HAP-1 (cell line): ENCODE measurements around the gene NUDCD2.
"Not testable (repeated sequence)": the region's sequence is repeated elsewhere in the genome, so short reads cannot be mapped to it uniquely, and the experiment has no call there.

ENCODE experiments used
- DNase-seq, 2 experiments: peaks; one replicate each; pipeline ENCODE4 v3.0.0-alpha.2; 2016 to 2020; ENCODE audit warnings: low spot score in 2 of 2
- H3K27me3 ChIP-seq: fragments of 250-450 bp; sonication (Bioruptor Pico); 2 replicates; pipeline ENCODE4 v1.5.1; 2020; ENCODE audit warnings: low read depth, mild to moderate bottlenecking, moderate library complexity
- H3K36me3 ChIP-seq: fragments of 250-450 bp; sonication (Bioruptor Pico); replicated peaks from 2 replicates; pipeline ENCODE4 v1.5.1; 2020; ENCODE audit warnings: mild to moderate bottlenecking
- H3K4me1 ChIP-seq: fragments of 250-450 bp; sonication (Bioruptor Pico); 2 replicates; pipeline ENCODE4 v1.5.1; 2020; ENCODE audit warnings: mild to moderate bottlenecking
- H3K4me3 ChIP-seq: fragments of 250-450 bp; sonication (Bioruptor Pico); 2 replicates; pipeline ENCODE4 v1.5.1; 2020; ENCODE audit warnings: mild to moderate bottlenecking, moderate library complexity
- H3K9me3 ChIP-seq: fragments of 250-450 bp; sonication (Bioruptor Pico); 2 replicates; pipeline ENCODE4 v1.5.1; 2020; ENCODE audit warnings: mild to moderate bottlenecking, moderate library complexity
- in situ Hi-C: fragments of 300-500 bp; cut with MboI; formaldehyde crosslinking; loops from 3 replicates; pipeline ENCODE4 v1.14.3; 2020; ENCODE audit warnings: low sequenced_read_pairs, inconsistent platforms, mixed read lengths

NUDCD2 gene

DNA sequence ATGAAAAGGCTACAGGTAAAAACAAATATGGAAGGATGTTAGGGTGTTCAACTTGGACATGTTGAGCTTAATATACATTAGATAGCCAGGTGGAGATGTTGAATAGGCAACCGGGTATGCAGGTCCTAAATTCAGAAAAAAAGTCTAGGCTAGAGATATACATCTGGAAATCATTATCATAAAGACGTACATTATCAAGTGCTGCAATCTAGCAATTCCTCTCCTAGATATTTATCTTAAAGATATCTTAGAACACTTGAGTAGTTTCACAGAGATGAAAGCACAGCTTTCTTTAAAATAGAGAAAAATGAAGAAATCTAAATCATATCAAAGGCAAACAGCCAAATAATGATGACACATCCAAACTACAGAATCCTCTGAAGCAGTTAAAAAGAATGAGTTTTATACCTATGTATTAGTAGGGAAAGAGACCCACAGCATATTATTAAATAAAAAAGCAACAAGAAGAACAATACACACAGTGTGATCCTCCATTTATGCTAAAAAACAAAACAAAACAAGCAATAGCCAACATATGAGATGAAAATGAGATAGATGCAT lies 3.8 kb downstream of the NUDCD2 start:
- Histone ChIP-seq H3K4me1 (peaks cover 18% of the 10 kb centered on the region), H3K4me3 (no peak overlapping the region), H3K36me3 (peaks cover 40% of the 10 kb centered on the region), H3K27me3 (no peaks in the 10 kb centered on the region), H3K9me3 (no peaks in the 10 kb centered on the region)
- DNase-seq, result no peak
- in situ Hi-C loops, result no loop called here

DNA sequence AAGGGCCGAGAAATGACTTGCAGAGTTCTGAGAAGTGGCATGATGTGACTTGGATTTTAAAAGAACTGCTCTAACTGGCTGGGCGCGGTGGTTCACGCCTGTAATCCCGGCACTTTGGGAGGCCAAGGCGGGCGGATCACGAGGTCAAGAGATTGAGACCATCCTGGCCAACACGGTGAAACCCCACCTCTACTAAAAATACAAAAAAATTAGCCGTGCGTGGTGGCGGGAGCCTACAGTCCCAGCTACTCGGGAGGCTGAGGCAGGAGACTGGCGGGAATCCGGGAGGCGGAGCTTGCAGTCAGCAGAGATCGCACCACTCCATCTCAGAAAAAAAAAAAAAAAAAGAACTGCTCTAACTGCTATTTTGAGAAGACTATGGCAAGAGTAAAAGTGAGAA lies 4.5 kb downstream of the NUDCD2 start:
- H3K9me3 ChIP-seq, H3K27me3 ChIP-seq, H3K4me3 ChIP-seq, in situ Hi-C loops, DNase-seq: not testable (repeated sequence)
- Histone ChIP-seq H3K36me3 (peaks cover 40% of the 10 kb centered on the region), H3K4me1 (peaks cover 18% of the 10 kb centered on the region)

DNA sequence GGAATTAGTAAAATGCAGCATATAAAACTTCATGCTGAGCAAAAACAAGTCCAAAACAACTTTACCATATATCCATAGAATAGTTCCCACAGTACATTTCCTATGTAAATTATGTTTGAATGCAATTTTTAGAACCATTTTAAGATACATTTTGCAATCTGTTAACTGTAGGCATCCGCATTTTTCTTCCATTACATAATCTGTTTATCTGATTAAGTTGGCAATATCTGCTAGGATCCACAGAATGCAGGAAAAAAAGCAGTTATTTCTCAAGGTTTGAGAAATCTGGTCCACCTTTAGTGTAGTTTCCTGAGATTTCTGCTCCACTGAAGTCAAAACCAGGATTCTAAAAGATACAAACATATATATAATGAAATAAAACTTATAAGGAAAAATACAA lies 6.2 kb downstream of the NUDCD2 start:
- DNase-seq, result no peak
- no peak overlapping the region for H3K4me3 ChIP-seq
- H3K4me1 ChIP-seq, result peaks cover 18% of the 10 kb centered on the region
- in situ Hi-C loops, result no loop called here
- H3K27me3 ChIP-seq, result no peaks in the 10 kb centered on the region
- H3K9me3 ChIP-seq, result no peaks in the 10 kb centered on the region; the same call in 1 of the 2 replicates
- H3K36me3 ChIP-seq, result peaks cover 45% of the 10 kb centered on the region

DNA sequence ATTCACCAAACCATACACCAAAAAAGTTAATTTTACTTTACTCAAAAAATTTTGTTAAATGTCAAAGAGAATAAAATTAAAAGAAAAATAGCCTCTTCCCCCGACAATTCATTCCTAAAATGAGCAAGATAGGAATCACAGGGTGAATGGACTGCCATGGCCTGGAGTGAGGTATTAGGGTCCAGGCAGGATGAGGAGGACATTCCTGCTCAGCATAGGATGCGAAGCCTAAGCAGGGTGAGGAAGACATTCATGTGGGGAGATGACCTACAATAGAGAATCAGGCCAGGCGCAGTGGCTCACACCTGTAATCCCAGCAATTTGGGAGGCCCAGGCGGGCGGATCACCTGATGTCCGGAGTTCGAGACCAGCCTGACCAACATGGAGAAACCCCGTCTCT lies 8.4 kb downstream of the NUDCD2 start:
- in situ Hi-C loops, result no loop called here

DNA sequence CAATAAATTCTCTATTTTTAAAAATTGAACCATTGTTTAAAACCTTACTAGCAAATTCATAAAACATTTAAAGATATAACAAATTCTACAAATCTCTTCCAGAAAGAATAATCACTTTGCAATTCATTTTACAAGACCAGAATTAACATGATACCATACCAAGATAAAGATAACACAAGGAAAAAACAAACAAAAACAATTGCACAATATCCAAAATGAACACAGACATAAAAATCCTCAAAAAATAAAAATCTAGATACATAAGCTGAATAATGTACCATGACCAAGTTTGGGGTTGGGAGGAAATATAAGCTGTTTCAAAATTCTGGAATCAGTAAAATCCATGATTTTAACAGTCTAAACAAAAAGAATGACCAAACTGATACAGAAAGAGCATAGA lies 11.4 kb downstream of the NUDCD2 start:
- Histone ChIP-seq H3K4me3 (no peak overlapping the region), H3K4me1 (peaks cover 7% of the 10 kb centered on the region), H3K27me3 (no peaks in the 10 kb centered on the region), H3K9me3 (no peaks in the 10 kb centered on the region; the same call in 1 of the 2 replicates), H3K36me3 (peaks cover 65% of the 10 kb centered on the region)
- no peak for DNase-seq
- in situ Hi-C loops, result no loop called here

More for the DNA sequence above, 8.4 kb downstream of the NUDCD2 start:
- no peak for DNase-seq
- no peaks in the 10 kb centered on the region for H3K27me3 ChIP-seq
- H3K4me3 ChIP-seq, result no peak overlapping the region
- peaks cover 13% of the 10 kb centered on the region for H3K4me1 ChIP-seq
- H3K9me3 ChIP-seq, result no peaks in the 10 kb centered on the region; the same call in 1 of the 2 replicates
- peaks cover 64% of the 10 kb centered on the region for H3K36me3 ChIP-seq

DNA sequence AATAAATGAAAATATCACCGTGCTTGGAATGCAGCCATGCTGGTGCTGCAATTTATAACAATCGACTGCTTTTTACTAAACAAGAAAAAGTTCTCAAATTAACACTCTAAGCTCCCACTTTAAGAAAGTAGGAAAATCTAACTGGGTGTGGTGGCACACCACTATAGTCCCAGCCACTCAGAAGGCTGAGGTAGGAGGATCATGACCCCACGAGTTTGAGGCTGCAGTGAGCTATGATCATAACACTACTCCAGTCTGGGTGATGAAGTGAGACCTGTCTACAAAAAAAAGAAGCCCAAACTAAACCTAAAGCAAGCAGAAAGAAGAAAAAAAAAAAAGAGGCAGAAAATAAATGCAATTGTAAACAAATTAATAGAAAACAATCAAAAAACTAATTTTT lies 12.0 kb downstream of the NUDCD2 start:
- Histone ChIP-seq H3K9me3 (no peaks in the 10 kb centered on the region; the same call in 1 of the 2 replicates), H3K4me3 (no peak overlapping the region), H3K4me1 (peaks cover under 1% of the 10 kb centered on the region; the same call in 1 of the 2 replicates), H3K27me3 (no peaks in the 10 kb centered on the region), H3K36me3 (peaks cover 62% of the 10 kb centered on the region)
- in situ Hi-C loops, result no loop called here
- no peak for DNase-seq

DNA sequence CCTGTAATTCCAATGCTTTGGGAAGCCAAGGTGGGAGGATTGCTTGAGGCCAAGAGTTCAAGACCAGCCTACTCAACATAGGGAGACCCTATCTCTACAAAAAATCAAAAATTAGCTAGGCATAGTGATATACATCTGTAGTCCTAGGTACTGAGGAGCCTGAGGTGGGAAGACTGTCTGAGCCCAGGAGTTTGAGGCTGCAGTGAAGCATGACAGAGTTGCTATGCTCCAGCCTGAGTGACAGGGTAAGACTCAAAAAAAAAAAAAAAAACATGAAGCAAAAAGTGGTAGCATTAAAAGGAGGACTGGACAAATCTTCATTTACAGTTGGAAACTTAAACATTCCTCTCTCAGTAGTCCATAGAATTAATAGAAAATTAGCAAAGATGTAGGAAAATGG lies 12.7 kb downstream of the NUDCD2 start:
- Histone ChIP-seq H3K27me3 (no peaks in the 10 kb centered on the region), H3K9me3 (no peaks in the 10 kb centered on the region; the same call in 1 of the 2 replicates), H3K4me3 (no peak overlapping the region), H3K36me3 (peaks cover 62% of the 10 kb centered on the region), H3K4me1 (no peaks in the 10 kb centered on the region; the same call in 1 of the 2 replicates)
- in situ Hi-C loops, result no loop called here
- DNase-seq, result no peak

DNA sequence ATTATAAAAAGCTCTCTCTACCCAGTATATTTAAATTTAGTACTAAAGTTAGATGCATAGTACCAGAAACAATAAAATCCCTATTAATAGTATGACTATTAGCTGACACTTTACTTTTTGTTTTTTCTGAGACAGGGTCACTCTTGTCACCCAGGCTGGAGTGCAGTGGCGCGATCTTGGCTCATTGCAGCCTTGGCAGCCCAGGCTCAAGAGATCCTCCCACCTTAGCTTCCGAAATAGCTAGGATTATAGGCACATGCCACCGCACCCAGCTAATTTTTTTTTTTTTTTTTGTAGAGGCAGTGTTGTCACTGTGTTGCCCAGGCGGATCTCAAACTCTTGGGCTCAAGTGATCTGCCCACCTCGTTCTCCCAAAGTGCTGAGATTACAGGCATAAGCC lies 14.6 kb downstream of the NUDCD2 start:
- in situ Hi-C loops, result no loop called here
- Histone ChIP-seq H3K36me3 (peaks cover 79% of the 10 kb centered on the region), H3K27me3 (no peaks in the 10 kb centered on the region), H3K4me1 (peaks cover 3% of the 10 kb centered on the region; the same call in 1 of the 2 replicates), H3K9me3 (no peaks in the 10 kb centered on the region; the same call in 1 of the 2 replicates), H3K4me3 (no peak overlapping the region)
- DNase-seq, result no peak

DNA sequence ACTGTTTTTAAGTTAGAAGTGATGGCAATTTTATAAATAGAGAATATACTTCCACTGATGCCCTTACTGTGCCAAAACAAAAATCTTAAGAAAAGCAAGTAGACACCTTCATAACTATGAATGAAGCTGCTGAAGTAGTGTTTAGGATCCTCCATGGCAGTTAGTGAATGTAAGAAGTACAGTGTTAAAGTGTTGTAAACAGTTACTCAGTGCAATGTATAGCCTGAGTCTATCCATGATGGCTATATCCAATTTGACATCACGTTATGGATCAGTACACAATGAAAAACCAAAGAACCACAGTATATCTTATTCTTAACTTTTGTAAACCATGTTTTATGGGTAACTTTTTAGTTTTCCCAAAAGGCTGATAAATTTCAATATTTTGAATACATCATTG lies 15.4 kb downstream of the NUDCD2 start:
- Histone ChIP-seq H3K4me1 (peaks cover 9% of the 10 kb centered on the region; the same call in 1 of the 2 replicates), H3K9me3 (no peaks in the 10 kb centered on the region; the same call in 1 of the 2 replicates), H3K36me3 (peaks cover 85% of the 10 kb centered on the region), H3K4me3 (no peak overlapping the region), H3K27me3 (no peaks in the 10 kb centered on the region)
- in situ Hi-C loops, result no loop called here
- DNase-seq, result no peak

DNA sequence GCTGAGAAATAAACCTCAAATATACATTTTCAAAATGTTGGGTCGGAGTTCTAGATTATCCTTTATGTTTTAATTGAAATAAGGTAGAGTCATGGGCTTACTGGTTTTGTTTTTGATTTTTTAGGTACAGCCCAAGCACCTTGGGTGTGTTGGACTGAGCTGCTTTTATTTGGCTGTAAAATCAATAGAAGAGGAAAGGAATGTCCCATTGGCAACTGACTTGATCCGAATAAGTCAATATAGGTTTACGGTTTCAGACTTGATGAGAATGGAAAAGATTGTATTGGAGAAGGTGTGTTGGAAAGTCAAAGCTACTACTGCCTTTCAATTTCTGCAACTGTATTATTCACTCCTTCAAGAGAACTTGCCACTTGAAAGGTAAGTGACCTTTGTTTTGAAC lies 18.9 kb downstream of the NUDCD2 start:
- Histone ChIP-seq H3K27me3 (no peaks in the 10 kb centered on the region), H3K36me3 (peaks cover 58% of the 10 kb centered on the region), H3K4me3 (no peak overlapping the region), H3K4me1 (peaks cover 18% of the 10 kb centered on the region), H3K9me3 (no peaks in the 10 kb centered on the region)
- in situ Hi-C loops, result no loop called here
- DNase-seq, result no peak

DNA sequence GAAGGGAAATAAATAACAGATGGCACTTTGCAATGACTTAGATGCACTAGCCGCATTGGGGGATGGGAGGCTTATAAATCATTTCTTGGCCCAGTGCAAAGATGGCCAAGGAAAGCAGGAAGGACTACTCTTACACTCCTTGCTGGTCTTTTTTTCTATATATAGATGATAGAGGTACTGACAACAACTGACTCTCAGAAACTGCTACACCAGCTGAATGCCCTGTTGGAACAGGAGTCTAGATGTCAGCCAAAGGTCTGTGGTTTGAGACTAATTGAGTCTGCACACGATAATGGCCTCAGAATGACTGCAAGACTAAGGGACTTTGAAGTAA lies 20.8 kb downstream of the NUDCD2 start:
- in situ Hi-C loops, result no loop called here
- Histone ChIP-seq H3K4me1 (peaks cover 18% of the 10 kb centered on the region), H3K4me3 (peak overlapping the region; percentile 88), H3K9me3 (no peaks in the 10 kb centered on the region), H3K27me3 (no peaks in the 10 kb centered on the region), H3K36me3 (peaks cover 45% of the 10 kb centered on the region)
- DNase-seq, result no peak

DNA sequence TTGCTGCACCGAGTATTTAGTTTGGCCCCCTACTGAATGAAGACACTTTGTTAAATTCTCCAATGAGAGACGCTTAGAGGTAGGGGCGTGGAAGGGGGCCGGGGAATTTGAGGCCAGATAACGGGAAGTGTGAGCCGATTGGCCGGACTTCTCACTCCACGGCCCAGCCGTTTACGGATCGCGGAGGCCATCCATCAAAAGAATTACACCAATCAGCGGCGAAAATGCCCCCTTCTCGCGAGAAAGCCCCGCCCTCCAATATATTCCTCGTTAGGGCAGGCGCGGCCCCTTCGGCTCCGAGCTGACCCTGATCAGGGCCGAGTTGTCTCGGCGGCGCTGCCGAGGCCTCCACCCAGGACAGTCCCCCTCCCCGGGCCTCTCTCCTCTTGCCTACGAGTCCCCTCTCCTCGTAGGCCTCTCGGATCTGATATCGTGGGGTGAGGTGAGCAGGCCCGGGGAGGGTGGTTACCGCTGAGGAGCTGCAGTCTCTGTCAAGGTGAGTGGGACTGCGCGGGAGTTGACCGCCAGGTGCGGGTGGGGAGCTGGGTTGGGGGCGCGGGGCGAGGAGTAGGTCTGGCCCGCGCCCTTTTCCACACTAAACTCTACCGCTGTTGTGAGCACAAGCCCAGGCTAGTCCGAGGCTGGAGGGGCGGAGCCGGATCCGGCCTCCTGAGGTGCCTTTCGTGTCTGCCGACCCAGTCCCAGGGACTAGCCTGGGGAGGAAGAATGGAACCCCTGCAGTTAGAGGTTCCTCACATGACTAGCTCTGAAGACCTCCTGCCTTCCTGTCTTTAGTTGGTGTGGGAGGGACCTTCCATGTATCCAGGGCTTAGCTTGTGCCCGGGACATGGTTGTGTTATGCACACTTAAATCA lies 22.4 kb downstream of the NUDCD2 start, which contains the start of gene CCNG1:
CCNG1 (plus strand) TSS at position 287 of the 874 bp plus-strand sequence. CDS start 1,662 bp downstream, outside the sequence.
- Histone ChIP-seq H3K36me3 (peaks cover 33% of the 10 kb centered on the region), H3K27me3 (no peaks in the 10 kb centered on the region), H3K9me3 (no peaks in the 10 kb centered on the region), H3K4me3 (peak within 1 kb of the TSS; percentile 88), H3K4me1 (peaks cover 18% of the 10 kb centered on the region)
- in situ Hi-C loops, result no loop called here
- peak; percentile 96 to 97 for DNase-seq

DNA sequence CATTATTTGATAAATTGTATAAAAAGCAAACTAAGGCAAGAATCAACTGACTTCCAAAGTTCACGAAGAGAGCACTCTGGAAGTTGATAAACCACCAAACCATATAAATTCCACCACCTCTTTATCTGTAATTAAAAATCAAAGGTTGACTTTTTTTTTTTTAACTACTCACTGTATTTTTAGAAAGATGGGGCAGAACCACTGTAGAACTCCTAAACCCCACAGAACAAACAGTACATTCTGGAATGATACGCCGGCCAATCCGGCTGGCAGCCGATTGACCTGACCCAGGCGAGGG lies 22.9 kb downstream of the NUDCD2 start:
- no peaks in the 10 kb centered on the region for H3K27me3 ChIP-seq
- H3K4me3 ChIP-seq, result peak overlapping the region; percentile 88
- in situ Hi-C loops, result no loop called here
- peaks cover 27% of the 10 kb centered on the region for H3K36me3 ChIP-seq
- peaks cover 18% of the 10 kb centered on the region for H3K4me1 ChIP-seq
- no peaks in the 10 kb centered on the region for H3K9me3 ChIP-seq
- no peak for DNase-seq

DNA sequence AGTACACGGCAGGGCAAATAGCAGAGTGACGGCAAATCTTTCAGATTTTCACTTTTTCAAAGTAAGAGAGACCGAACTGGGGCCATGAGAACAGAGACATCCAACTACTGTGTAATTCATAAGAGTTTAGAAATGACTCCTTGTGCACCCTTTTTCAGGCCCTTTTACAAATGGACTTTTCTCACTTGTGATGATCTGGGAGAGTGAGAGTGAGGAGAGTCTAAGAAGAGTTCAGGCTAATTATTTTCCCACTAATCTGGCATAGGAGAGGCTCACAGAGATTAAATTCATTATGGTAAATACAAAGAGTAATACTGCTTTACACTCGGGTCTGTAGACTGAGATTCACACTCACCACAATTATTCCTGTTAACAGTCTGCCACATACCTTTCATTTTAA lies 23.4 kb downstream of the NUDCD2 start:
- Histone ChIP-seq H3K27me3 (no peaks in the 10 kb centered on the region), H3K4me3 (peak overlapping the region; percentile 88), H3K36me3 (peaks cover 23% of the 10 kb centered on the region), H3K4me1 (peaks cover 21% of the 10 kb centered on the region), H3K9me3 (no peaks in the 10 kb centered on the region)
- DNase-seq, result no peak
- in situ Hi-C loops, result no loop called here
